MCF 10A (cell line): ENCODE measurements around the gene MCCD1. TPM values are rescaled to one million over a fixed set of nuclear protein-coding genes. Genes with fewer than 3 reads are reported as not detected.

Experiments used
- BruUV-seq: library from RNA; stranded (reverse); fragments of 400-500 nt; replicated peaks from 2 replicates; lab custom pipeline; 2021; lab: Mats Ljungman, UMichigan
- CTCF ChIA-PET: fragments of 300-600 bp; sonication (Branson Sonifier 250); formaldehyde crosslinking; extraction: SDS; loops from one replicate; lab custom pipeline; 2021; ENCODE audit warnings: antibody characterized with exemption, inconsistent platforms; lab: Yijun Ruan, JAX
- POLR2A ChIA-PET: fragments of 300-600, 350-650 bp; sonication (Branson Sonifier 250); formaldehyde crosslinking; extraction: SDS; loops from one replicate; lab custom pipeline; 2020; ENCODE audit warnings: antibody characterized with exemption, inconsistent platforms; lab: Yijun Ruan, JAX
- DNase-seq: peaks from one replicate; pipeline ENCODE4 v3.0.0-alpha.2; 2018; ENCODE audit not compliant: unreplicated experiment
- H3K27ac Mint-ChIP-seq: one replicate; pipeline ENCODE4 v1.8.0; 2022; ENCODE audit warnings: mild to moderate bottlenecking, low read depth, mixed read lengths; ENCODE audit not compliant: unreplicated experiment
- H3K27me3 Mint-ChIP-seq: one replicate; pipeline ENCODE4 v1.8.0; 2022; ENCODE audit warnings: mixed read lengths; ENCODE audit not compliant: insufficient read depth, unreplicated experiment
- H3K36me3 Mint-ChIP-seq: one replicate; pipeline ENCODE4 v1.8.0; 2022; ENCODE audit warnings: mild to moderate bottlenecking, moderate library complexity, mixed read lengths; ENCODE audit not compliant: insufficient read depth, unreplicated experiment
- H3K4me1 Mint-ChIP-seq: one replicate; pipeline ENCODE4 v1.8.0; 2022; ENCODE audit warnings: mixed read lengths; ENCODE audit not compliant: insufficient read depth, unreplicated experiment
- H3K4me3 Mint-ChIP-seq: one replicate; pipeline ENCODE4 v1.8.0; 2022; ENCODE audit warnings: mild to moderate bottlenecking, moderate library complexity, mixed read lengths; ENCODE audit not compliant: unreplicated experiment
- H3K9me3 Mint-ChIP-seq: one replicate; pipeline ENCODE4 v1.8.0; 2022; ENCODE audit warnings: mixed read lengths; ENCODE audit not compliant: unreplicated experiment
- CTCF ChIP-seq: fragments of 200-600 bp; IDR thresholded peaks from one replicate; pipeline ENCODE4 v1.8.0; 2022; ENCODE audit warnings: antibody characterized with exemption, mild to moderate bottlenecking; ENCODE audit not compliant: unreplicated experiment
- intact Hi-C: fragments of 100-400 bp; cut with micrococcal nuclease; formaldehyde crosslinking; loops from 2 replicates; pipeline ENCODE4 v1.14.1; 2022
- total RNA-seq: library from RNA; stranded (reverse); gene quantifications from 2 replicates; pipeline ENCODE4 v1.2.3, GENCODE V29; 2022

The MCCD1 gene
- total RNA-seq, 1 experiment from 2014 or later: not detected

- TF ChIP-seq CTCF: no peak
- intact Hi-C loops: no loop called here
- Mint-ChIP-seq H3K36me3 (peaks cover 7% of the 10 kb centered on the region), H3K4me3 (no peak within 1 kb of the TSS), H3K9me3 (no peaks in the 10 kb centered on the region), H3K27ac (no peak within 1 kb of the TSS), H3K27me3 (peaks cover 20% of the 10 kb centered on the region), H3K4me1 (peaks cover 6% of the 10 kb centered on the region)
- POLR2A ChIA-PET: interaction anchor here (1.4 kb wide), 1 partner anchor 16 kb away, joined by 3 read pairs; no protein-coding TSS in a partner anchor
- CTCF ChIA-PET: interaction anchor here (0.6 to 18.9 kb wide), 4 partner anchors 12 to 109 kb away, joined by 3 to 215 read pairs (median 4); partner anchors contain the start of gene NCR3
- no TSS peak for BruUV-seq
- DNase-seq: no peak
Observed at GRCh38 chr6:31575335-31575901, 46.7 kb downstream of the MCCD1 start, which contains the start of gene TNF. TSS of gene TNF (plus strand) at chr6:31575565. CDS start at chr6:31575742, 177 bp downstream.

GRCh38 chr6:31575952-31576685 is 47.4 kb downstream of the MCCD1 start:
- Mint-ChIP-seq H3K4me3 (no peak overlapping the region), H3K27ac (no peak overlapping the region), H3K27me3 (peaks cover 20% of the 10 kb centered on the region), H3K36me3 (peaks cover 7% of the 10 kb centered on the region), H3K9me3 (no peaks in the 10 kb centered on the region), H3K4me1 (peaks cover 9% of the 10 kb centered on the region)
- POLR2A ChIA-PET: no interaction called here
- BruUV-seq: no TSS peak
- intact Hi-C loops: no loop called here
- DNase-seq: no peak
- CTCF ChIA-PET: interaction anchor here (0.6 to 18.9 kb wide), 4 partner anchors 21 to 1010 kb away, joined by 3 to 215 read pairs (median 4); partner anchors contain the start of gene NCR3
- TF ChIP-seq CTCF: no peak

GRCh38 chr6:31576897-31577578 is 48.3 kb downstream of the MCCD1 start:
- DNase-seq: no peak
- Mint-ChIP-seq H3K9me3 (no peaks in the 10 kb centered on the region), H3K36me3 (peaks cover 7% of the 10 kb centered on the region), H3K4me1 (peaks cover 17% of the 10 kb centered on the region), H3K27me3 (peaks cover 20% of the 10 kb centered on the region), H3K4me3 (no peak overlapping the region), H3K27ac (no peak overlapping the region)
- no peak for TF ChIP-seq CTCF
- CTCF ChIA-PET: interaction anchor here (0.6 to 18.9 kb wide), 5 partner anchors 20 to 1011 kb away, joined by 3 to 215 read pairs (median 3); partner anchors contain the start of genes ATP6V1G2 and NCR3
- intact Hi-C loops: no loop called here
- no TSS peak for BruUV-seq
- POLR2A ChIA-PET: interaction anchor here (0.6 kb wide), 1 partner anchor 84 kb away, joined by 3 read pairs; no protein-coding TSS in a partner anchor
